Measurements from ENCODE around the gene TRAP1. TPM values are rescaled to one million over a fixed set of nuclear protein-coding genes. Genes with fewer than 3 reads are reported as not detected.
"Not testable (repeated sequence)": the region's sequence is repeated elsewhere in the genome, so short reads cannot be mapped to it uniquely, and the experiment has no call there.

Gene TRAP1
- total RNA-seq, 1 experiment from 2014 or later = 63.1 TPM

DNA sequence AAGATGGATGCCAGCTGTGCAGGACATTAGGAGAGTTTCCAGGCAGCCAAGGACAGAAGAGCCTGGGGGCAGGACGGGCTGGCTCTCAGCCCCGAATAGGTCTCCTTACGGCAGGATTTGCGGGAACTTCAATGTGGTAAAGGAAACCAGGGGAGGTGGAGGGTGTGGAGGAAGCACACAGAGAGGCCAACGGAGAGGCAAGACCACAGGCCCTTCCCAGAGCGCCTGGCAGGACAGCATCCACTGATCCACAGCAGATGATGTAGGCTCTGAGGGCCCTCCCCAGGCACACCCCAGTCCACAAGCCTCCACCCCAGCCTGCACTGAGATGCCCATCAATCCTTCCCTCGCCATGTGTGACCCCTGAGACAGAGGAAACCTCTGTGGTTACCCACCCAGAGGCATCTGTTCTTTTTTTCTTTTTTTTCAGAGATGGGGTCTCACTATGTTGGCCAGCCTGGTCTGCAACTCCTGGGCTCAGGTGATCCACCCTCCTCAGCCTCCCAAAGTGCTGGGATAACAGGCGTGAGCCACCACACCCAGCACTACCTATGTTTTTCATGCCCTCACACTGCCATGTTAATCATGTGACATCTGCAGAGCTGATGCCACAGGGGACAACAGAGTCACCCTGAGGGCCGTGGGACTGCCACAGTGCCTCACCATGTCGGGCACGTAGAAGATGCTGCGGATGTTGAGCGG is 43.5 kb downstream of the TRAP1 start:
- no peak for DNase-seq (ENCODE audit: low read depth)

DNA sequence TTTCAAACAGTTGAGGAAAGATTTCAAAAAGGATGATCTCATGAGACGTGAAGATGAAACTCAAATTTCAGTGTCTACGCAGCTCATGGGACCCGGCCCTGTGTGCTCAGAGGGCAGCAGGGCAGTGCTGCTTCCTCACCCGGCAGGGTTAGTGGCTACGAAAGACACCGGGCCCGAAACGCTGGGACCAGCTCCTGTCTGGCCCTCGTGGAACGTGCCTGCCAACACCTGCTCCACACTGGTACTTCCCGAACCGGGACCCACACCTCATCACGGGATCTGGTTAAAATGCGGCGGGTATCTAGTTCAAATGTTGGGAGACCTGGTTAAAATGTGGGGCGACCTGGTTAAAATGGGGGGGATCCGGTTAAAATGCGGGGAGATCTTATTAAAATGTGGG is 44.1 kb downstream of the TRAP1 start:
- no peak for DNase-seq (ENCODE audit: low read depth)

DNA sequence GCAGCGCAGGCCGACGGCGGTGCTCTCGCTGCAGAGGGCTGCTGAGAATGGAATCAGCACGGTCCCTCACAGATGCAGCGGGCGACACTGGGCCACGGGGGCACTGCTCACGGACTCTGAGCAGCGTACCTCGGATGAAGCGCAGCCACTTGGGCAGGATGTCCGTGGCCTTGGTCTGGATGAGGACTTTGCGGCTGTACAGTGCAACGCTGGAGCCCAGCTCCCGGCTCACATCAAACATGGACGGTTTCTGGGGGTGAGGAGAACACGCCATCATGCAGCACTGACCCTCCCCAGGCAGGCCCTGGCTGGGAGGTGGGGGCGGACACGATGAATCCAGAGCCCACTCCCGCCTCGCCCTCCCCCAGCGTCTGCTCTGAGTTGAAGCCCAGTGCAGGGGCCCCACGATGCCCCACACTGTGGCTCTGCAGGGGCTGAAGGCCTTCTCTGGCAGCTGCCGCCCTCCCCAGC is 44.7 kb downstream of the TRAP1 start:
- no peak for DNase-seq (ENCODE audit: low read depth)

DNA sequence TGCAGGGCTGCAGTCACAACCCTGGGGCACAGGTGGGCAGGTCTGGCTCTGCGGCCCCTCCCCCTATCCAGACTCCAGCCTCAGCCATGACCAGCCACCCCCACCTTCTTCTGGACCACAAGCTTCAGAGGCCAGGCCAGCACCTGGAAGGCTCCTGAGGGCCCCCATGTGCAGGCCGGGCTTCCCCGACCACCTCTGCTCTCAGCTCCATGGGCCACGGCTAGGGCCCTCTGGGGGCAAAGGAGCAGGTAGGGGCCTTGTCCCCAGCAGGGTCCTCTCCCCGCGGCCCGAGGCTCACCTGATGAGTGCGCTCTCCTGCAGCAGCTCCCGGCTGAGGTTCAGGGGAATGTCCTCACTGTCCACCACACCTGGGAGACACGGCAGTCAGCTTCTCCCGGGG is 45.9 kb downstream of the TRAP1 start:
- no peak for DNase-seq (ENCODE audit: low read depth)

DNA sequence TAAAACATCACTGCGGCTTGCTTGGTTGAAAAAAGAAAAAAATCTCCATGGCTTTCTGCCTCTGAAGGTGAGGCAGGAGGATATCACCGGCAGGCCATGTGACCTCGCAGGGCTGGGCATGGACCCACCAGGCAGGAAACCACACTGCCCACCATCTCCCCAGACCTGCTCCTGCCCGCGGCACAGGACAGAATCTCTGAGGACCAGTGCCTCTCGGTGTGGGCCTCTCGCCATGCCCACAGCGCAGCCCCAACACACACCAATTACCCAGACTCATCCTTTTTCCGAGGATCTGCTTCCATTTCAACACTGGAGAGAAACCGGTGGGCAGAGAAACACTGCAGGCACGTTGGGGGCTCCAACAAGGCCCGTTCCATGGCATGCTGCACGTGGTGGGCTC is 46.6 kb downstream of the TRAP1 start:
- DNase-seq (ENCODE audit: low read depth) = no peak

DNA sequence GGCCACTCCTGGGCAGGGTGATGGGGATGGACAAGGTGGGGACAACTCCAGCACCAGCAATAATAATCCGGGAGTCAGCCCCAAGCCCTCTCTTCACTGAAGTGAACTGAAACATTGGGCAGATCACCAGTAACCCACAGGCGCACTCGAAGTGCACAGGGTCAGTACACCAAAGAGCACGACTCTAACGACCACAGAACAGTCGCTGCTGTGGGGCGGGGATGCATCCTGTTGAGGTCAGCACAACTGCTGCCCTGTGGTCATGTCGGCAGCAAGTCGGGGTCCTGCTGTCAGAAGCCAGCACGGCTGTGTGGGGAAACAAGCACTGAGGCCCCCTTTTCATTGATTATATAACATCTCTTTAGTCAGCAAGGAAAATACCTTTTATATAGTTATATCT is 48.2 kb downstream of the TRAP1 start:
- DNase-seq (ENCODE audit: low read depth) = no peak

DNA sequence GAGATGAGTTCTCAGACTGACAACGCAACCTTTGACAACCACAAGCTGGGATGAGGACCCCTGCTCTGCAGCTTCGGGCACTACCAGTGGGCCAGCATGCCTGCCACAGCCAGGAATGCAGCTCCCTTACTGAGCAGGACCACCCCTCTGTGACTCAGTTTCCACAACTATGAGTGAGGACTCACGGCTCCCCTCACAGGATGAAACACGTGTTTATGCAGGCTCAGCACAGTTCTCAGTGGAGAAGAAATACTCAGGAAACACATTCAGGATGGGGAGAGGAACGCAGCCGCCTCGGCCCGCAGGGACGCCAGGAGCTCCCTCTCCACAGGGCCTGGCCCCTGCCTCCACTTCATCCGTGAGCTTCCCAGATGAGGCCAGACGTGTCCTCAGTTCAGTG is 48.7 kb downstream of the TRAP1 start:
- no peak for DNase-seq (ENCODE audit: low read depth)

DNA sequence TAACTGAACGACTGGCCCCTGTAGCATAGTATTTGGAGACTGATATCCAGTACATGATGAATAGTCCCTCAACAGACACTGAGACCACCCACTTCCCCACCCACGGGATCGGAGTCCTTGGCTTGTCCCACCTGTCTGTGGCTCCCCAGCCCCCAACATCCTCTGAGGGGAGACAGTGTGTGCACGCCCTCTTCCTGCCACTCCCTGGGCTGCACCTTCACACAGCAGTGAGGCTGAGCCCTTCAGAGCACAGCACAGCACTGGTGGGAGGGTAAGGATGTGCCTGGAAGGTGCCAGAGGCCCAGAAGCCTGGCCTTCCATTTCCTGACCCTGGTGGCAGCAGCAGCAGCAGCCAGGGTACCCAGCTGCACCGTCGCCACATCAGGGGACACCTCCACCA is 51.8 kb downstream of the TRAP1 start:
- no peak for DNase-seq (ENCODE audit: low read depth)

DNA sequence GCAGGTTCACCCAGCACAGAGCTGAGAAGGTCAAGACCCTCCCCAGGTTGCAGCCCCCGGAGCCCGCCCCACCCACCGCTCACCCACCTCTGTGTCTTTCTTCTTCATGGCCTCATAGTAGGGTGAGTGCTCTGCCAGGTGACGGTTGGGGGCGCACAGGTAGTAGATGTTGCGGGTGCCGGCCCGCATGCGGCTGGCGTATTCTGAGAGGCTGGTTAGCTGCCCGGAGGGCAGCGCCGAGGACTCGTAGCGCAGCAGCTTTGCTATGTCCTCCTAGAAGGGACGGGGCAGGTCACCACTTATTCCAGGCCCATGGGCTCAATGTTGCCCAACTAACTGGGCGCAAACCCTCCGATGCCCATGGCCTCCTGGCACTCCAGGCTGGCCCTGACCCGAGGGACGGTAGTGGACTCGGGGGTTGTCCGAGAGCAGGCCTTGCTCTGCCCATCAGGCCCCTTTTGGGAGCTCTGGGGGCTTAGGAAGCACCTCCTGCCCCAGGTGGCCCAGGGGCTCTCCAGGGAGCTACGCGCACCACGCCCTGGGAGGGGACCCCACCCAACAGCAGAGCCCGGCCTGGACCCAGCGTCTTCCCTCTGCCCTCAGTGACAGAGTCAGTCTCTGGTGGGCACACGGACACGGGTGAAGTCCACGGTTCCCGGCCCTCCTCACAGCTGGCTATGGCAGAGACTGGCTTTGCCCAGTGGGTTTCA is 53.0 kb downstream of the TRAP1 start:
- DNase-seq (ENCODE audit: low read depth) = no peak

DNA sequence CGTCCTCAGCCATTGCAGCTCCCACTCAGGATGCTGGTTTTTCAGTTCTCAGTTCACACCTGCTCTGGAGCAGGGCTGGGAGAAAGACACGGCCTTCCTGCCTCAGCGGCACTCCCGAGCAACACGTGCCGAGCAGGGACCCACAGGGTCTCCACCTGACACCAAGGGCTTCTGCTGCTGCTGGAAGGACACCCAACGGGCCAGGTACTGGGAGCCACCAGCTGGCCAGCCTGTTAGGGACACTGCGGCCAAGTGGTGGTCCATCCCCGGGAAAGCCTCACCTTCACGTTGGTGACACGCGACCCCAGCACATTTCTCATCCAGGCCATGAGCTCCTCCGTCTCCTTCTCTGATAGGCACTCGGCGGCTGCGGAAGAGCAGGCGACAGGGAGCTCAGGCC is 54.7 kb downstream of the TRAP1 start:
- DNase-seq (ENCODE audit: low read depth) = no peak

DNA sequence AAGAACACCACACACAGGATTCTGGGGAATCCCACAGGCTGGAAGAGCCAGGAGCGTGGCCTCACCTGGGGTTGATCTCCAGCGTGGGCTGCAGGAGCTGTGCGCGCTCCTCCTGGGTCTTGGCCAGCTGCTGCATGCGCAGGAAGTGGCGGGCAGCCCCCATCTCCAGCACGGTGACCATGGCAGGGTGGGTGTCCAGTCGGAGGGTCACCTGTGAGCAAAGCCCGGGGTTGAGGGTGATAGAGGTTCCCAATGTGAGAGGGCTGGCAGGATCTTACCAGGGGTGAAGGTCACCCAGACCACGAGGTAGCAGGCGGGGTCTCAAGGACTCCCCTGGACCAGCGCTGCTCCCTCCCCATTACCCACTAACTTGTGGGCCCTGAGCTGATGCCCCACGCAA is 55.4 kb downstream of the TRAP1 start:
- DNase-seq (ENCODE audit: low read depth) = no peak

DNA sequence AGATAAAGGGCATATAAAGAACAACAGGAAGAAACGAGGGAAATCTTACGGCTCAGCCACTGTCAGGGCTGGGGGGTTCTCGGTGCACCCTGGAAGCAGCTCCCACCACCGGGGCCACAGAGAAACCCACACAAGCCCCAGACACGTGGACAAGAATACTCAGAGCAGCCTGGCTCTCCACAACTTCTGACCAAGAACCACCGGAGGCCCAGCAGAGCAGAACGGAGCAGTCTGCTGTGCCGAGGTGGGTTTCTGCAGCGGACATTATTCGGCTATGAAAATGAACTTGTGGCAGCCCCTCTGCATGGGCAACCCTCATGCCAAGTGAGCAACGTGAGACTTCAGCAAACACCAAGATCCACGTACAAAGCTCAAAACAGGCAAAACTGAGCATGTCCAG is 56.0 kb downstream of the TRAP1 start:
- DNase-seq (ENCODE audit: low read depth) = no peak

DNA sequence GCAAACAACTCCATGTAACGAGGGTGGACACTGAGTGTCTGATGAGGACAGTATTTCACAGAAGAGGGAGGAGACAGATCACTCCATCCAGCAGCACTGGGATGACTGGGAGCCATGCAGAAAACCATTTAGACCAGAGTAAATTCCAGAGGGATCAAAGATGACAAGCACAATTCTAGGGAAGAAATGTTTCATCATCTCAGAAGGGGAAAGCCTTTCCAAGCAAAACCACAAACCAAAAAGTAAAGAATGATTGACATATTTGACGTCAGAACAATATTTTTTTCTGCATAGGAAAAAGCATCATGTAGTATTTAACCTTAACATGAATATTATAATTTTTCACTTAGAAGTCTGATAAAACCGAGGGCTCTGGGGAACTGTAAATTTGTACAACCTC is 58.1 kb downstream of the TRAP1 start:
- DNase-seq (ENCODE audit: low read depth) = peak; percentile 50

DNA sequence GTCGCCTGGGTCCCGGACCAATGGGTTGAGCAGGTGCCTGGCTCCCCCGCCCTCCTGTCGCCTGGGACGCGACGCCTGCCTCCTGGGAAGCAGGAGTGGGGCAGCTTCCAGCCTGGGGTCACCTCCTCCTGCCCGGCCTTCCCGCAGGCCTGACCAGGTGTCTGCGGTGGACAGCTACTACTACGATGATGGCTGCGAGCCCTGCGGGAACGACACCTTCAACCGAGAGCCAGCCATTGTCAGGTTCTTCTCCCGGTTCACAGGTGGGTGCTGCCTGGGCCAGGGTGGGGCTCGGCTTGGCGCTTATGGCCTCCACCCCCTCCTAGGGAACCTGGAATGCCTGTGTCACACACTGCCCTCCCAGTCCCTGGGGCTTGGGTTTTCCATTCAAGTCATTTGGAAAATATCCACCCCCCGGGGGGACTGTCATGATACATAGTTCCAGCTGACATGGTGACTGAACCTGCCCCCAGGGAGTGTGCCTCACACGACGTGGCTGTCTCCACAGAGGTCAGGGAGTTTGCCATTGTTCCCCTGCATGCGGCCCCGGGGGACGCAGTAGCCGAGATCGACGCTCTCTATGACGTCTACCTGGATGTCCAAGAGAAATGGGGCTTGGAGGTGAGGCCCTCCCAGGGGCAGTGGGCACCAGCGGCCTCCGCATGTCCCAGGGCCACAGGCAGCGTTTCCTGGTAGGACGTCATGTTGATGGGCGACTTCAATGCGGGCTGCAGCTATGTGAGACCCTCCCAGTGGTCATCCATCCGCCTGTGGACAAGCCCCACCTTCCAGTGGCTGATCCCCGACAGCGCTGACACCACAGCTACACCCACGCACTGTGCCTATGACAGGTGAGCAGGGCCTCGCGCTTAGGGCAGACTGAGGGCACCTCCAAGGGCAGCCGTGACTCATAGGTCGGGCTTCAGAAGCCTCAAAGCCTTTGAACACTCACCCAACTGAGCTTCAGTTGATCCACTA is 60.5 kb downstream of the TRAP1 start:
- DNase-seq (ENCODE audit: low read depth) = peak; percentile 26

DNA sequence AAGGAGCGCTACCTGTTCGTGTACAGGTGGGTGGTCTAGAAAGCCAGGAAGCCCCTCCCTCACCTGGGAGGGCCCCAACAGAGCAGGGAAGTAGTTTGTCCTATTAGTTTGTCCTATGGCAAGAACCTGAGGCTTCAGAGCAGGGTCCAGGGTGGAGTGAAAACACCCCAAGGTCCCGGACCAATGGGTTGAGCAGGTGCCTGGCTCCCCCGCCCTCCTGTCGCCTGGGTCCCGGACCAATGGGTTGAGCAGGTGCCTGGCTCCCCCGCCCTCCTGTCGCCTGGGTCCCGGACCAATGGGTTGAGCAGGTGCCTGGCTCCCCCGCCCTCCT is 61.2 kb downstream of the TRAP1 start:
- DNase-seq (ENCODE audit: low read depth) = not testable (repeated sequence)

DNA sequence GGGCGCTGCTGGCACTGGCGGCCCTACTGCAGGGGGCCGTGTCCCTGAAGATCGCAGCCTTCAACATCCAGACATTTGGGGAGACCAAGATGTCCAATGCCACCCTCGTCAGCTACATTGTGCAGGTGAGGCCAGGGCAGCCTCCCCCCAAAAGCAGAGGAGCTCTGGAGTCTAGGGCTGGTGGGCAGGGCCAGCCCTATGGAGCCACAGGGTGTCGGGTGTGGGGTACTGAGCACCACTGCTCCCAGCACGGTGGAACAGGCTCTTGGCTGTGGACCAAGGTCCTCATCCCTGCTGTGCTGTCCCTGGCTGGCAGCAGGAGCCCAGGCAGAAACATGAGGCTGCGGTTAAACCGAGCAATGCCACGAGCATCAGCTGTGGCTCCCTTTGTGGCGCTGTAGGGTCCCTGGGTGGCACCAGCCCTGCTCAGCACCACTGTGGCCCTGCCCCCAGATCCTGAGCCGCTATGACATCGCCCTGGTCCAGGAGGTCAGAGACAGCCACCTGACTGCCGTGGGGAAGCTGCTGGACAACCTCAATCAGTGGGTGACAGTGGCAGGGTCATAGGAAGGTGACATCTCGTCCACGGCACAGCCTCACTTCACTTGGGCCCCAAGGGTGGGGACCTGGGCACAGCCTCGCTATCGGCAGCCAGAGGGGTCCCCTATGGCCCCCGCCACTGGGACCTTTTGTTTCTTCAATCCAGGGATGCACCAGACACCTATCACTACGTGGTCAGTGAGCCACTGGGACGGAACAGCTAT is 61.7 kb downstream of the TRAP1 start:
- no peak for DNase-seq (ENCODE audit: low read depth)

DNA sequence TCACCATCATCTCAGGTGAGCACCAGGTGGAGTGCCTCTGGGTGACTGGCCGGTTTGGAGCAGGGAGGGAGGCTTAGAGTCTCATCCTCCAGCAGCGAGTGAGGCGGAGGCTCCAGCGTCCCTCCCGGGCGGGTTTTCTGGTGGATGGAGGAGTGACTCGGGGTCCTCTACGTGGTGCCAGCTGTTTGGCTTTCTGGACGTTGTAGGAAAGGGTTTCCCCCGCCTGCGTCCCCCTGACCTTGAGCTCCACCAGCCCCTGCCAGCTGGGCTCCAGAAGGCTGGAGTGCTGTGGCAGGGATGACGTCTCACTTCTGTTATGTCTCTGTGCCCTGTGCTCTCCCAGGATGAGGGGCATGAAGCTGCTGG is 62.3 kb downstream of the TRAP1 start:
- DNase-seq (ENCODE audit: low read depth) = no peak

DNA sequence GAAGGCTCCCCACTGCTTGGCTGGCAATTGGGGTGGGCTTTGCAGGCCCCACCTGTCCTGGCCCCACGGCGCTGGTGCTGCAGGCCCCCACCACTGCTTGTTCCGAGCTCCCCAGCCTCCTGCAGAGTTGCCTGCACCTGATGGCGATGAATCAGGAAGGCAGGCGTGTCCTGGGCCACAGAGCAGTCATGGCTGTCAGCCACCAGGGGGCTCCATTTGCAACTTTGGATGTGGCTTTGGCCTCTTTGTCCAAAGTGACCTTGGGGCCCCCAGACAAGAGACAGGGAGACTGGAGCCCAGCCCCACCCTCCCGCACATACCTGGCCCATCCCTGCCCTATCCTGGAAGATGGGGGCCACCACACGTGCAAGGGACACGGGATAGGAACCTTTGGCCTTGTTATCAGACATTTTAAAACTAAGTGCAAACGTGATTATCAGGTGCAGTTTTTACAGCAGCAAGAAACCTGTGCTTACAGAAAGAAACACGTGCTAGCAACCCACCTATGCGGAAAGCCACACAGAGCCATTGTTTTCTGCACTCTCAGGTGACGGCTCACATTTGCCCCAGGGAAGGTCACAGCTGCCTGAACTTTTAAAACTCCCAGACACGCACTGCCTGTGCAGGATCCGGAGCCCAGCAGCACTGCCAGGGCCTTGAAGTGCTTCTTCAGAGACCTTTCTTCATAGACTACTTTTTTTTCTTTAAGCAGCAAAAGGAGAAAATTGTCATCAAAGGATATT is 62.9 kb downstream of the TRAP1 start, which contains the start of gene DNASE1:
Gene DNASE1 (plus strand): TSS at position 443 of the 743 bp plus-strand sequence. CDS start 683 bp downstream, outside the sequence.
- peak; percentile 54 for DNase-seq (ENCODE audit: low read depth)

DNA sequence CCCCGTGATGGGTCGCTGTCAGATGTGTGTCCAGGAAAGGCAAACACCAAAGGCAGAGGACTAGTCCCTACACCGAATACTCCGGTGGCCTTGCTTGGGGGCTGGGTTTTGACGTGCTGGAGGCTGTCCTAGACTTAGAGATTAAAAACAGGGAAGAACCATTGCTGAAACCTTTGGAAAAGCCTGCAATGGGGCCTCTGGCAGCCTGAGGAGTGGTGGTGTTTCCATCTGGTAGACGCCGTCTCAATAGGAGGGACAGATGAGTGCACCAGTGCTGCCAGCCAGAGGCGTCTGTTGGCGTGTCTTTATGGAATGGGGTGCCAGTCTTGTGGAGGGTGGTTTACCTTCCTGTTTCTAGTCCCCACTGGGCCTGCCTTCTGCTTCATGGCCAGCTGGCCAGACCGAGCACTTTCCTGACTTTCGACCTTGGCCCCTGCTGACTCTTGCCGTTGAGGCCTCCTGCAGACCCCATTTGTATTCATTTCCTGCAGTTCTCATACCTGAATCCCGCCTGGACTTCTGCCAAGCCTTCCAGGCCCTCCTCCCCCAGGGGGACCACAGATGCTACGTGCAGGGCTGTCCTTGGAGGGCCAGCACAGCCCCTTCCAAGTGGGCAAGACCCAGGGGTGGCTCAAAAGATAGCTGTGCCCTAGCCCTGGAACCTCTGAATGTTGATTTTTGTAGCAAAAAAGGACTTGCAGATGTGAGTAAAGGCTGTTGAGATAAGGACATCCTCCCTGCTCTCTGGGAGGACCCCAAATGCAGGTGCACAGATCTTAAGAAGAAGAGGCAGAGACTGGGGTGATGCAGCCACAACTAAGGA is 64.7 kb downstream of the TRAP1 start:
- no peak for DNase-seq (ENCODE audit: low read depth)
